Activated CD8-positive, alpha-beta T cell treated with anti-CD3 and anti-CD28 coated beads for 36 hours (primary cell): ENCODE results near the gene DDAH2. TPM values are rescaled to one million over a fixed set of nuclear protein-coding genes. Genes with fewer than 3 reads are reported as not detected.

Experiments
- ATAC-seq: fragments of 200-7000 bp; cut with Tn5 transposase; one replicate; pipeline ENCODE4 v1.10.0; 2021; ENCODE audit warnings: mild to moderate bottlenecking, moderate library complexity
- CTCF ChIA-PET: fragments of 350-600 bp; sonication (Branson Sonifier 250); formaldehyde crosslinking; loops from one replicate; lab custom pipeline; 2021; ENCODE audit warnings: antibody characterized with exemption; lab: Charles Lee
- POLR2A ChIA-PET: fragments of 350-600 bp; sonication (Branson Sonifier 250); formaldehyde crosslinking; loops from one replicate; lab custom pipeline; 2021; ENCODE audit warnings: antibody characterized with exemption; lab: Charles Lee
- DNase-seq: peaks from one replicate; pipeline ENCODE4 v3.0.0-alpha.2; 2020
- H3K27ac Mint-ChIP-seq: one replicate; pipeline ENCODE4 v1.8.0; 2021; ENCODE audit warnings: mild to moderate bottlenecking, mixed read lengths
- H3K27me3 Mint-ChIP-seq: one replicate; pipeline ENCODE4 v1.8.0; 2021; ENCODE audit warnings: mixed read lengths
- H3K36me3 Mint-ChIP-seq: one replicate; pipeline ENCODE4 v1.8.0; 2021; ENCODE audit warnings: low read depth, mixed read lengths
- H3K4me1 Mint-ChIP-seq: one replicate; pipeline ENCODE4 v1.8.0; 2021; ENCODE audit warnings: low read depth, mixed read lengths
- H3K4me3 Mint-ChIP-seq: one replicate; pipeline ENCODE4 v1.8.0; 2021; ENCODE audit warnings: mild to moderate bottlenecking, moderate library complexity, mixed read lengths
- H3K9me3 Mint-ChIP-seq: one replicate; pipeline ENCODE4 v1.8.0; 2021; ENCODE audit warnings: mixed read lengths
- intact Hi-C: fragments of 100-400 bp; cut with micrococcal nuclease; formaldehyde crosslinking; loops from one replicate; pipeline ENCODE4 v1.10.0; 2022
- total RNA-seq, 2 experiments: library from RNA; stranded (reverse); gene quantifications; one replicate each; pipeline ENCODE4 v1.2.3, GENCODE V29; 2021
- TF ChIP-seq, protein P1 (sequence below): fragments of 200-600 bp; IDR thresholded peaks from one replicate; pipeline ENCODE4 v1.8.0; 2022; ENCODE audit warnings: antibody characterized with exemption, mild to moderate bottlenecking

The DDAH2 gene
- total RNA-seq, 2 experiments from 2014 or later, result 6.3 to 6.9 TPM

DNA sequence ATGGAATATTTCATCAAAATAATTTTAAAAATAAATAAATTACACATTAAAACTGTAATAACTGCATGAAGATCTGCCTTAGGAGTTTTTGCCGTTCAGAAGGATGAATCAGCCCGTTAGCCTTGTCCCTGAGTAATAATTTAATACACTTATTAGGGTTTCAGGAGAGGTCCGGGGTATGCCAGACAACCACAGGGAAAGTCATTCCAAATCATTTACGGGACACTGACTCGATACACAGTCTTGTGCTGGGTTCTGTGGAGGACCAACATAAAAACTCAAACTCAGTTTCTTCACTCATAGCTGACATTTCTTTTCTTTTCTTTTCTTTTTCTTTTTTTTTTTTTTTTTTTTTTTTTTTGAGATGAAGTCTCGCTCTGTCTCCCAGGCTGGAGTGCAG is 23.2 kb downstream of the DDAH2 start:
- no peak for DNase-seq
- no peak for ATAC-seq
- Mint-ChIP-seq H3K27ac (no peak overlapping the region), H3K4me3 (no peak overlapping the region), H3K9me3 (no peaks in the 10 kb centered on the region), H3K36me3 (peaks cover 3% of the 10 kb centered on the region), H3K27me3 (no peaks in the 10 kb centered on the region), H3K4me1 (peaks cover 16% of the 10 kb centered on the region)
- ChIA-PET POLR2A (no interaction called here), CTCF (interaction anchor here (1.1 to 1.3 kb wide), 2 partner anchors 16 to 90 kb away, joined by 3 to 4 read pairs; partner anchors contain the start of gene VARS1)
- TF ChIP-seq, protein P1, sequence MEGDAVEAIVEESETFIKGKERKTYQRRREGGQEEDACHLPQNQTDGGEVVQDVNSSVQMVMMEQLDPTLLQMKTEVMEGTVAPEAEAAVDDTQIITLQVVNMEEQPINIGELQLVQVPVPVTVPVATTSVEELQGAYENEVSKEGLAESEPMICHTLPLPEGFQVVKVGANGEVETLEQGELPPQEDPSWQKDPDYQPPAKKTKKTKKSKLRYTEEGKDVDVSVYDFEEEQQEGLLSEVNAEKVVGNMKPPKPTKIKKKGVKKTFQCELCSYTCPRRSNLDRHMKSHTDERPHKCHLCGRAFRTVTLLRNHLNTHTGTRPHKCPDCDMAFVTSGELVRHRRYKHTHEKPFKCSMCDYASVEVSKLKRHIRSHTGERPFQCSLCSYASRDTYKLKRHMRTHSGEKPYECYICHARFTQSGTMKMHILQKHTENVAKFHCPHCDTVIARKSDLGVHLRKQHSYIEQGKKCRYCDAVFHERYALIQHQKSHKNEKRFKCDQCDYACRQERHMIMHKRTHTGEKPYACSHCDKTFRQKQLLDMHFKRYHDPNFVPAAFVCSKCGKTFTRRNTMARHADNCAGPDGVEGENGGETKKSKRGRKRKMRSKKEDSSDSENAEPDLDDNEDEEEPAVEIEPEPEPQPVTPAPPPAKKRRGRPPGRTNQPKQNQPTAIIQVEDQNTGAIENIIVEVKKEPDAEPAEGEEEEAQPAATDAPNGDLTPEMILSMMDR, result no peak
- intact Hi-C loops, result no loop called here

DNA sequence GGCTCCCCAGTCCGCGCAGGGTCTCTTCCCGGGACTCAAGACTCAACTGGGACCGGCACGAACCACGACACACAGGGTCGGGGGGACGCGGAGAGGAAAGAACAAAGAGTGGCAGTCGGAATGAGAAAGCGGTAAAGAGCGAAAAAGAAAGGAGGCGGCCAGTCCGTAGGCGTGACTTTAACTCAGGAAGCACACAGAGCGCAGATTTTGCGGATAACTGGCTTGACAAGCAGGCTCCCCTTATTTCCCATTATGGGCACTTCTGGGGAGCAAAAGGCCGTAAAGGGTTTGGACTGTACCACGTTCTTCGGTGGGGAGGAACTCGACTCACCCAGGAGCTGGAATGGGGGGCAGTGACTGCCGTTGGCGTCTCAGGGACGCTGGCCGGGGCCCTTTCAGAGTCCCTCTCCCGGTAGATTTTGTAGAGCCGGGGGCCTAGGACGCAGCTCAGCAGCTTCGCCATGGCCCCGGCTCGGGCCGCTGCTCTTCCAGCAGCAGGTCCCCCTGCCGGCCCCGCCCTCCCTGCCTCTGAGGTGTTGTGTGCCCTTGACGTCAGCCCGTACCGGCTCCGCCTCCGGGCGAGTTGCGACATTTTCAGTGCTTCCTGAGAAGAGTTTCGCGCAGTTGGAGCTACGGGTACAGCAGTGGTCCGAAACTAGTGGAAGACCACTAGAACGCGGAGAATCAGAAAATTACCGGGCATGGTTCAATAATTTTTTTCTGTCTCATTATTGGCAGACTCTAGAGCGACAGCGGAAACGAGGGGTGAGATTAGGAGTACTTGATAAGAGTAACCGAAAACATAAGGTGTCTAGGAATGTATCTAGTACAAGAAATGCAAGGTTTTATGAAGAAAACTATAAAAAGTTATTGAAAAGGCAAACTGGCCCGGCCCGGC is 26.0 kb downstream of the DDAH2 start, which contains the start of gene ABHD16A:
TSS of gene ABHD16A (minus strand) at position 506 of the 898 bp plus-strand sequence. CDS start at position 463, 43 bp downstream.
- Mint-ChIP-seq H3K27ac (peak within 1 kb of the TSS; percentile 94), H3K4me1 (peaks cover 21% of the 10 kb centered on the region), H3K27me3 (no peaks in the 10 kb centered on the region), H3K36me3 (peaks cover 3% of the 10 kb centered on the region), H3K9me3 (no peaks in the 10 kb centered on the region), H3K4me3 (peak within 1 kb of the TSS; percentile 95)
- intact Hi-C loops, result no loop called here
- POLR2A ChIA-PET, result interaction anchor here (0.7 to 3.4 kb wide), 16 partner anchors 10 to 163 kb away, joined by 3 to 13 read pairs (median 5); partner anchors contain the start of genes C6orf47, CSNK2B, GPANK1 and LY6G5C
- peak; percentile 99 for DNase-seq
- CTCF ChIA-PET, result interaction anchor here (0.7 to 1.6 kb wide), 7 partner anchors 9 to 127 kb away, joined by 3 to 6 read pairs (median 5); partner anchors contain the start of genes GPANK1, LSM2 and VARS1
- TF ChIP-seq, protein P1, result no peak
- peak; percentile 95 for ATAC-seq

DNA sequence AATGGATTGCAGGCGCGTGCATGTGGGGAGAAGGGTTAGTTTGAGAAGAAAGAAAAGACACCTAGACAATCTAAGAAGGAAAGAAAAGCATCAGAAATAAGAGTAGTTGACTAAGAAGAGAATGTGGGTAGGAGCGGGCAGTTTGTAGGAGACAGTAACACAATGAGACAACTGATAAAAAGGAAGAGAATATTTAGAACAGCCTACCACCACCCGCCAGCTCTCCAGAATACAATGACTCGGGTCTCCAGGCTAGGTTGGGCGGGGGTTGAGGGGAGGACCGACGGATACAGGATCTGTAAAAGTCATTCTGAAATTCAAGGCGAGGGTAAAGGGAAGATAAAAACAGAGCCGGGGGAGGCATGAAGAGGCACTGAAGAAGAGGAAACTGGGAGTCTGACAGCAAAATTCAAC is 26.7 kb downstream of the DDAH2 start:
- CTCF ChIA-PET, result interaction anchor here (1.2 to 1.4 kb wide), 2 partner anchors 94 to 104 kb away, joined by 3 to 5 read pairs; partner anchors contain the start of gene VARS1
- Mint-ChIP-seq H3K36me3 (peaks cover 7% of the 10 kb centered on the region), H3K9me3 (no peaks in the 10 kb centered on the region), H3K4me3 (peak overlapping the region; percentile 95), H3K27me3 (no peaks in the 10 kb centered on the region), H3K4me1 (peaks cover 27% of the 10 kb centered on the region), H3K27ac (peak overlapping the region; percentile 94)
- TF ChIP-seq, protein P1, result no peak
- intact Hi-C loops, result no loop called here
- DNase-seq (peak; percentile 49), ATAC-seq (peak; percentile 12)
- POLR2A ChIA-PET, result interaction anchor here (0.8 to 3.4 kb wide), 12 partner anchors 10 to 133 kb away, joined by 3 to 13 read pairs (median 5); partner anchors contain the start of genes C6orf47, CSNK2B, GPANK1 and LY6G5C

DNA sequence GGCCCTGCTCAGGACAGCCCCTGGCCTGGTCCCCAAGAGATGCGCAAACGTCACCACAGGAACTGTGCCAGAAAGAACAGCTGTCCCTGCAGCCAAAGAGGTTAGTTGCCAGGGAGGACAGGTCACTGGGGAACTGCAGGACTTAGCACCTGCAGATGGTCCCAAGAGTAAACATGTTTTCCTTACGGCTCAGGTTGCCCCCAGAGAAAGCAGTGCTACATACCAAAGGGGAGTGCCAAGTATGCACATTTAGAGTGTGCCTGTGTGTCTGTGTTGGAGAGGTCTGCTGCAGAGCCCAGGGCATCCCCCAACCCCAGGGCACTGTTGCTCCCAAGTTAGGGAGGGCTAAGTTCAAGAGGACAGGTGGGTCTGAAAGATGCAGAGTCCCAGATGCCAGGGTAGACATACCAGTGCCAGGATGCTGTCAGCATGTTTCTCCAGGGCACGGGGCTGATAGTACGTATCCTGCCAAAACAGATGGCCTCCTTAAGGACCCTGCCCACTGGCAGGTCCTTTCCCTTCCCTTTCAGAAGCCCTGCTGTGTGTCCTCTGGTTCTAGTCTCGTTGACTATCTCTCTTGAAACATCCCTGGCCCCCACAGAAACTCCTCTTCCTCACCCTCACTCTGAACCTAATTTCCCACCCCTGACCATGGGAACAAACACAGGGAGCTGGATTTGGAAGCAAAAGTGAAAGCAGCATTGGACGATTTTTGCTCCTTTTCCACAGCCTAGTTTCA is 27.3 kb downstream of the DDAH2 start:
- intact Hi-C loops, result no loop called here

More for the DNA sequence above, 27.3 kb downstream of the DDAH2 start:
- TF ChIP-seq, protein P1, result no peak
- peaks cover 12% of the 10 kb centered on the region for H3K36me3 Mint-ChIP-seq
- POLR2A ChIA-PET, result interaction anchor here (0.8 to 3.4 kb wide), 9 partner anchors 10 to 134 kb away, joined by 3 to 13 read pairs (median 5); partner anchors contain the start of genes CSNK2B, GPANK1 and LY6G5C
- peak overlapping the region; percentile 95 for H3K4me3 Mint-ChIP-seq
- H3K27ac Mint-ChIP-seq, result peak overlapping the region; percentile 94
- peaks cover 29% of the 10 kb centered on the region for H3K4me1 Mint-ChIP-seq
- no peak for DNase-seq
- H3K27me3 Mint-ChIP-seq, result no peaks in the 10 kb centered on the region
- no peaks in the 10 kb centered on the region for H3K9me3 Mint-ChIP-seq
- ATAC-seq, result no peak
- CTCF ChIA-PET, result interaction anchor here (1.2 to 2.8 kb wide), 2 partner anchors 11 to 103 kb away, joined by 3 to 9 read pairs; no protein-coding TSS in a partner anchor
